Activated T-cell treated with anti-CD3 and anti-CD28 coated beads for 4 hours (primary cell): ENCODE measurements around the gene CYP4F3.
"Not testable (repeated sequence)": the region's sequence is repeated elsewhere in the genome, so short reads cannot be mapped to it uniquely, and the experiment has no call there.

Experiments
- DNase-seq: peaks from one replicate; pipeline ENCODE4 v3.0.0-alpha.2; 2020

The CYP4F3 gene

DNA sequence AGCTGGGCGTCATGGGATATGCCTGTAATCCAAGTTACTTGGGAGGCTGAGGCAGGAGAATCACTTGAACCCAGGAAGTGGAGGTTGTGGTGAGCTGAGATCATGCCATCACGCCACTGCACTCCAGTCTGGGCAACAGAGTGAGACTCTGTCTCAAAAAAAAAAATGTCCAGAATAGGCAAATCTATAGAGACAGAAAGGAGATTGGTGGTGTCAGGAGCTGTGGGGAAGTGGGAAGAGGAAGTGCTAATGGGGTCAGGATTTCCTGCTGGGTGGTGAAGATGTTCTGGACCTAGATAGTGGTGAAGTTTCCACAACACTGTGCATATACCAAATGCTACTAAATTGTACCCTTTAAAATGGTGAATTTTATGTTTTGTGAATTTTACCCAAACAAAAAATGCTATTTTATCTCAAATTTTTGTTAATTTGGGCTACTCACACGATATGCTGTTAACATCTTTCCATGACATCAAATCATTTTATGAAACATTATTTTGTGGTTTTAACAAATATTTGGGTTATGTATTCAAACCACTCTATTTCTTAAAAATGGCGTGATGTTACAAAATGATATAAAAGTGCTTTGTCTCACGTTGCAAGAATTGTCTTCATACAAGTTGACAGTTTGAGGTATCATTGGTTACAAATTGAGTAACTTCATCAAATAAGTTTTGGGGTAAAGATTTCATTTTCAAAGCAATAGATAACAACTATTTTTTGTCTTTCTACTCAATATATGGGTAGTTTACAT, 7.4 kb upstream of the CYP4F3 start:
- no peak for DNase-seq

DNA sequence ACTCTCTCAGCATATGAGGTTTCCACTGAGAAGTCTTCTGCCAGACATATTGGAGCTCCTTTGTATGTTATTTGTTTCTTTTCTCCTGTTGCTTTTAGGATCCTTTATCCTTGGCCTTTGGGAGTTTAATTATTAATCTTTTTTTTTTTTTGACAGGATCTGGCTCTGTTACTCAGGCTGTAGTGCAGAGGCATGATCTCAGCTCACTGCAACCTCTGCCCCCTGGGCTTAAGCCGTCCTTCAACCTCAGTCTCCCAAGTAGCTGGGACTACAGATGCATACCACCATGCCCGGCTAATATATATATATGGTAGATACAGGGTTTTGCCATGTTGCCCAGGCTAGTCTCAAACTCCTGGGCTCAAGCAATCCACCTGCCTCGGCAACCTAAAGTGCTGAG, 6.6 kb upstream of the CYP4F3 start:
- no peak for DNase-seq

- DNase-seq = no peak
These were observed 5.5 kb upstream of the CYP4F3 start for GRCh38 chr19:15635016-15635805.

- no peak for DNase-seq
These were observed 4.7 kb upstream of the CYP4F3 start for GRCh38 chr19:15636026-15636425.

GRCh38 chr19:15639596-15639995, 1.1 kb upstream of the CYP4F3 start:
- DNase-seq = no peak

GRCh38 chr19:15640904-15641597, 354 bp downstream of the CYP4F3 start:
- DNase-seq = no peak

DNA sequence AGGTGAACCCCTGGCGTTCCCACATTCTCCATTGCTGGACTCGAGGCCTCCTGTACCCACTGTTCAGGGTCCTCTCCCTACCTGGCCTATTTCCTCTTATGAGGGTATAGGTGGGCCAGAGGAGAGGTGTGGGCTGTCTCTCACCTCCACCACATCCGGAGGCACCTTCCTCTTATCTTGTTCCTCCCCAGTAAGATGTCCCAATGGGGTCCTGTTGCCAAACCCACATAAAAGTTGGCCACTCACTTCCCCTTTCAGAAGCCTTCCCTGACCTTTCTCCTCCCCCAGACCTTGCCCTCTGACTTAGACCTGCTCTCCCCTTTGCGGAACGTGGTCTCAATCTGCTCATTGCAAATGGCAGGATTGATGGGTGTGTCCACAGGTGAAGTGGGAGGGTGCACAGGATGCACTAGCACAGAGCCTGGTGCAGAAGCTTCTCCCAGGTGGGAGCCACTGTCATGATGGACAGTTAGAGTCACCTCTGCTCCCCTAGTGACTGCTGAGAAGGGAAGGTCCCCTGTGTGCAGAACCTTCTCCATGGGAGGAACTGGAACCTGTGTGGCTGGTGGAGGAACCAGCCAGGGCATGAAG, 1.3 kb downstream of the CYP4F3 start:
- no peak for DNase-seq

- no peak for DNase-seq
These were observed 2.1 kb downstream of the CYP4F3 start for GRCh38 chr19:15642807-15643206.

DNA sequence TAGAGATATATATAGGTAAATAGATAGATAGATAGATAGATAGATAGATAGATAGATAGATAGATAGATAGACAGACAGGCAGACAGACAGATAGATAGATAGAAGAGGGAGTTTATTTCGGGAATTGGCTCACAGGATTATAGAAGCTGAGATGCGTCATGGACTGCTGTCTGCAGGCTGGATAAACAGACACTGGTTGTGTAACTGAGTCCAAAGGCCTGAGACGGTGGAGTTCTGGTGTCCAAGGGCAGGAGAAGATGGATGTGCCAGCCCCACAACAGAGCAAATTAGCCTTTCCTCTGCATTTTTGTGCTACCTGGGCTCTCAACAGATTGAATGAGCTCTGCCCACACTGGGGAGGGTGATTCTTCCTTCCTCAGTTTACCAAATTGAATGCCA, 2.7 kb downstream of the CYP4F3 start:
- no peak for DNase-seq

- DNase-seq = no peak
These were observed 3.5 kb downstream of the CYP4F3 start for GRCh38 chr19:15644066-15644741.

GRCh38 chr19:15644816-15645215, 4.1 kb downstream of the CYP4F3 start:
- DNase-seq = no peak

GRCh38 chr19:15649526-15649925, 8.8 kb downstream of the CYP4F3 start:
- DNase-seq = no peak

DNA sequence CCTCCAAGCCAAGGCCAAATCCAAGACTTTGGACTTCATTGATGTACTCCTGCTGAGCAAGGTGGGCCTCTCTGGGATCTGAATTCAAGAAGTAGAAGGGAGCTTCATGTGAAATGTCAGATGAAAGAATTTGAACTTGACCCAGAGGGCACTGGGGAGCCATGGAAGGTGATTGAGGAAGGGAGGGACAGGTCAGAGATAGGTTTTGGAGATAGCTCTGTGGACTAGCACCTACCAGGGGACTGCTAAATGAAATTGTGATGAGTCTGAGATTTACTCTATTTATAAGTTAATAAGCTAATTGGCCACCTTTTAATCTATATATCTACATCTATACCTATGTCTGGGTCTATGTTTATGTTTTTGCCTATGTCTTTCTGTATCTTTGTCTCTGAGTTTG, 9.4 kb downstream of the CYP4F3 start:
- not testable (repeated sequence) for DNase-seq

DNA sequence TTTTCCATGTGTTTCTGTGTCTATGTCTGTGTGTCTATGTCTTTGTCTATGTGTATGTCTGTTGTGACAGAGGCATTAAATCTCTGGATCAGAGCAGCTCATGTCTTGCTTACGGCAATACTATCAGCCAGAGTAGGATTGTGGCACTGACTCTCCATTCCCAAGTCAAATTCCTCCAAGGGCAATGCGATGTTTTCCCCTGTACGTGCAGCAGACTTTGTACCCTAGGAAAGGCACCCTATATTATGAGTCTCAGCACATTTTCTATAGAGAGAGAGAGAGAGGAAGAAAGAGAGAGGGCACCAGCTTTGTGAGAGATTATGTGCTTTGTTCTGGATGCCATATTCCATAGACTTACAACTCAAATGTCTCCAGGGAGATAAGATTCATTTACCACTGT, 11.1 kb downstream of the CYP4F3 start:
- no peak for DNase-seq

GRCh38 chr19:15652559-15653278, 12.0 kb downstream of the CYP4F3 start:
- no peak for DNase-seq

- DNase-seq = no peak
These were observed 15.8 kb downstream of the CYP4F3 start for GRCh38 chr19:15656467-15656866.

- no peak for DNase-seq
These were observed 22.6 kb downstream of the CYP4F3 start for GRCh38 chr19:15663247-15663646.

- no peak for DNase-seq
These were observed 25.5 kb downstream of the CYP4F3 start for GRCh38 chr19:15666186-15666585.

DNA sequence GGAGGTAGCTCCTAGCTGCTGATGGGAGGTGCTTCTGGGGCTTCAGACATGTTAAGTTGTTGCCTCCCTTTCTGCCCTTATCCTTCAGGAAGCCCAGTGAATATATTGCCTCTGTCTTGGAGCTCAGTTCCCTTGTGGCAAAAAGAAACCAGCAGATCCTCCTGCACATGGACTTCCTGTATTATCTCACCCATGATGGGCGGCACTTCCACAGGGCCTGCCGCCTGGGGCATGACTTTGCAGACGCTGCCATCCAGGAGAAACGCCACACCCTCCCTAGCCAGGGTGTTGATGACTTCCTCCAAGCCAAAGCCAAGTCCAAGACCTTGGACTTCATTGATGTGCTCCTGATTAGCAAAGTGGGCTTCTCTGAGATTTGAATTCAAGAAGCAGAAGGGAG, 26.2 kb downstream of the CYP4F3 start:
- no peak for DNase-seq

DNA sequence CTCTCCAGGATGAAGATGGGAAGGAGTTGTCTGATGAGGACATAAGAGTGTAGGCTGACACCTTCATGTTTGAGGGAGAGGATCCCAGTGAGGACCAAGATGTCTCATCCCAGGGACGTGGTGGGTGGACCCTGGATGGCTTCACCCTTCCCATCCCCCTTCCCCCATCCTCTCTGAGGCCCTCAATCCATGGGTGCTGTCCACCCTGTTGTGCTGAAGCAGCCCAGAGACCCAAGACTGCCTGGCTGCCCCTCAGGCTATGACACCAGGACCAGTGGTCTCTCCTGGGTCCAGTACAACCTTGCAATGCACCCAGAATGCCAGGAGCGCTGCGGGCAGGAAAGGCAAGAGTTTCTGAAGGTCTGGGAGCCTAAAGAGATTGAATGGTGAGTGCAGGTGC, 28.7 kb downstream of the CYP4F3 start:
- DNase-seq = no peak

GRCh38 chr19:15669891-15670290, 29.2 kb downstream of the CYP4F3 start:
- no peak for DNase-seq

- DNase-seq = no peak
These were observed 30.6 kb downstream of the CYP4F3 start for GRCh38 chr19:15671237-15671821.
